ENCODE results near the gene TRIM33. TPM values are rescaled to one million over a fixed set of nuclear protein-coding genes. Genes with fewer than 3 reads are reported as not detected.

TRIM33 gene
- total and polyA plus RNA-seq, 2 of the 8 experiments (the other 6 are each of a cell fraction or from before 2014, with no cell fraction given), result 17.1 to 52.3 TPM

- Histone ChIP-seq H3K18ac (ENCODE audit: extremely low read depth, low read length) (peak overlapping the region; percentile 44; the same call in 1 of the 2 replicates), H4K91ac (replicated peaks; ENCODE audit: insufficient read length, low read length) (no peak overlapping the region), H3K4me2 (ENCODE audit: insufficient read depth in 1 of 2, low read depth in 2 of 2, low read length in 2 of 2) (peak overlapping the region; percentile 5 to 75), H4K20me1 (replicated peaks in 1 of 2; ENCODE audit: control insufficient read depth in 1 of 2, insufficient read depth in 2 of 2, low read length in 2 of 2) (no peaks in the 10 kb centered on the region), H2BK15ac (ENCODE audit: low read length) (no peak overlapping the region), H2BK20ac (ENCODE audit: low read length) (no peak overlapping the region; the same call in 1 of the 2 replicates), H2BK120ac (replicated peaks; ENCODE audit: low read depth, low read length) (no peak overlapping the region), H4K8ac (ENCODE audit: extremely low read depth, insufficient read depth, low read length) (no peak overlapping the region), H3K14ac (ENCODE audit: insufficient read length) (no peak overlapping the region), H2BK12ac (ENCODE audit: low read depth, low read length) (no peak overlapping the region; the same call in 1 of the 2 replicates), H2AFZ (ENCODE audit: low read length) (peak overlapping the region; percentile 99), H3K4me3 (ENCODE audit: extremely low read depth in 1 of 4, insufficient read depth in 2 of 4, low read depth in 3 of 4, low read length in 4 of 4) (peak overlapping the region; percentile 8 to 56 (median 25); a peak in 6 of 8 replicates), H3K27me3 (replicated peaks in 1 of 4; ENCODE audit: control insufficient read depth in 3 of 4, extremely low read depth in 1 of 4, insufficient read depth in 3 of 4, low read length in 3 of 4) (peaks cover 0 to 9% (median 3%) of the 10 kb centered on the region in 4 experiments; a peak in 2 of 7 replicates), H2BK5ac (ENCODE audit: low read depth, low read length) (peak overlapping the region; percentile 6; the same call in 1 of the 2 replicates), H2AK5ac (ENCODE audit: low read depth, low read length) (no peak overlapping the region), H3K36me3 (ENCODE audit: control insufficient read depth in 2 of 4, insufficient read depth in 4 of 4, low read length in 3 of 4) (no peaks in the 10 kb centered on the region), H3K9ac (replicated peaks in 1 of 4; ENCODE audit: extremely low read depth in 1 of 4, low read depth in 3 of 4, low read length in 3 of 4) (peak overlapping the region in 2 of 4 experiments; percentile 49 to 52; a peak in 3 of 7 replicates), H3K79me2 (ENCODE audit: control insufficient read depth in 1 of 2, insufficient read depth in 2 of 2, low read length in 2 of 2) (no peaks in the 10 kb centered on the region), H3K4me1 (replicated peaks in 1 of 4; ENCODE audit: control insufficient read depth in 3 of 4, insufficient read depth in 4 of 4, low read length in 3 of 4) (peaks cover 0 to 10% (median 5%) of the 10 kb centered on the region in 4 experiments; a peak in 4 of 7 replicates), H3K4ac (replicated peaks; ENCODE audit: insufficient read length, low read depth, low read length) (no peak overlapping the region), H3K27ac (ENCODE audit: low read depth, low read length) (no peak overlapping the region), H3K56ac (replicated peaks; ENCODE audit: insufficient read length, low read depth, low read length) (no peak overlapping the region), H3K23ac (ENCODE audit: insufficient read length) (no peak overlapping the region), H4K5ac (ENCODE audit: insufficient read length, low read depth, low read length) (no peak overlapping the region), H3K9me3 (ENCODE audit: insufficient read depth in 2 of 2, low read depth in 1 of 2, low read length in 1 of 2) (no peaks in the 10 kb centered on the region), H3K23me2 (ENCODE audit: low read depth, low read length) (peaks cover 2% of the 10 kb centered on the region; the same call in 1 of the 2 replicates), H3K79me1 (ENCODE audit: low read depth, low read length) (no peaks in the 10 kb centered on the region)
- POLR2A ChIA-PET (ENCODE audit: partially characterized antibody), result interaction anchor here (0.7 to 1.2 kb wide), 3 partner anchors 322 to 370 kb away, joined by 3 to 4 read pairs (median 3); partner anchors contain the start of gene OLFML3
- peak; percentile 92 to 100 for DNase-seq (ENCODE audit: low read depth in 1 of 2, low spot score in 2 of 2)
- WGBS, 2 experiments (ENCODE audit: extremely low coverage in 1 of 2, insufficient coverage in 1 of 2, insufficient read length in 1 of 2, insufficient replicate concordance in 2 of 2, low coverage in 1 of 2, low lambda C conversion rate in 2 of 2, missing lambda C conversion rate in 1 of 2), result 11% methylated on average over 33 of the region's 33 CpGs; no CpG with 5 or more reads in 1 of the 2 experiments
- CTCF ChIA-PET (ENCODE audit: partially characterized antibody), result interaction anchor here (0.6 to 3.6 kb wide), 54 partner anchors 9 to 1009 kb away, joined by 3 to 21 read pairs (median 4); partner anchors contain the start of gene NRAS
- no peak for FAIRE-seq
- TF ChIP-seq GABPA (IDR thresholded peaks at IDR 0.05; ENCODE audit: borderline replicate concordance, insufficient read depth, low read length) (peak; percentile 35; the same call in 1 of the 2 replicates), NANOG (IDR thresholded peaks at IDR 0.05; ENCODE audit: insufficient read depth, low read depth, low read length, poor library complexity, severe bottlenecking) (peak; percentile 25), TCF12 (IDR thresholded peaks at IDR 0.05; ENCODE audit: low read depth, low read length) (no peak), RFX5 (IDR thresholded peaks at IDR 0.05; ENCODE audit: borderline replicate concordance, low read depth, low read length) (no peak), CBX5 (IDR thresholded peaks at IDR 0.05; ENCODE audit: low read depth, low read length) (no peak), TAF7 (optimal IDR thresholded peaks at IDR 0.05; ENCODE audit: borderline replicate concordance, low read depth, low read length) (peak; percentile 82), BACH1 (IDR thresholded peaks at IDR 0.05; ENCODE audit: low read length) (no peak), POLR2A (IDR thresholded peaks at IDR 0.05; ENCODE audit: control extremely low read depth in 1 of 2, low read depth in 2 of 2, low read length in 2 of 2) (no peak), SRF (IDR thresholded peaks at IDR 0.05; ENCODE audit: low read depth, low read length) (peak; percentile 37; the same call in 1 of the 2 replicates), KDM1A (IDR thresholded peaks at IDR 0.05; ENCODE audit: borderline replicate concordance, low read length) (0 out of 2 replicates have a peak, but pooled peaks have one; percentile 16), TAF1 (IDR thresholded peaks at IDR 0.05; ENCODE audit: low read depth, low read length) (peak; percentile 27; the same call in 1 of the 2 replicates), POLR2AphosphoS5 (IDR thresholded peaks at IDR 0.05; ENCODE audit: low read depth, low read length) (no peak), KDM5A (IDR thresholded peaks at IDR 0.05; ENCODE audit: low read length) (no peak)
These were observed 164.4 kb downstream of the TRIM33 start for GRCh38 chr1:114346480-114347029.
